GM18519 (cell line): ENCODE results near the gene INPP5A.
"Not testable (repeated sequence)": the region's sequence is repeated elsewhere in the genome, so short reads cannot be mapped to it uniquely, and the experiment has no call there.

Experiments used
- ATAC-seq: cut with Tn5 transposase; IDR thresholded peaks from one replicate; pipeline ENCODE4 v1.9.1; 2021; ENCODE audit warnings: mild to moderate bottlenecking, moderate library complexity; ENCODE audit not compliant: unreplicated experiment, low FRiP score

The INPP5A gene

DNA sequence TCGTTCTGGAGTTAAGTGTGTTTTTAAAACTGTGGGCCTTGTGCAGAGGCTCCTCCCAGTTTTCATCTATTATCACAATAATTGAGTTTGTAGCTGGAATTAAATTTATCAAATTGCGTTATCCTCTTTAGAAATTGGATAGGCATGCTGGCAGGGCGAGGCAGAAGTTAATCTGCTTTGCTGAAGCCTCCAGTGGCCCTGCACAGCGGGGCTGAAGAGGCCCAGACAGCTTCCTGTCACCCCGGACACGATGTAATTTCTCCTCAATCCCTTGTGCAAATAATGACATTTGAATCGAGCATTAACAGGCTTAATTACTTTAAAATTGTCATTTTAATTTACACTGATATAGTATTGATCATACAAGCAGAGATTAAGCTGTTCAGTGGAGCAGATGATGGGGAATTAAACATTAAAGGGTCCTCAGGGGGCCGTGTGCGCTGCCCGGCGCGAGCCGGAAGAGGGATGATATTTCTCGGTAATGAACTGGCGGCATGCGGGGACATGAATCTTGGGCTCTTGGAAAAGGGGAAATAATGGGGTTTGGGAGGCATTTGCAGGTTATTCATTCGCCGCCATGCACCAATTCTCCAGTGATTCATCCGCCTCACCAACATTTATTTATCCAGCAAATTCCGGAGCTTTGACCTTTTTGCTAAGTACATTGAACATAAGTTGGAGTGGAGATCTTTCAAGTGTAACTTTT lies 129.9 kb downstream of the INPP5A start:
- ATAC-seq = no peak

GRCh38 chr10:132668048-132668394 lies 130.4 kb downstream of the INPP5A start:
- ATAC-seq = no peak

GRCh38 chr10:132669208-132669861 lies 131.7 kb downstream of the INPP5A start:
- no peak for ATAC-seq

DNA sequence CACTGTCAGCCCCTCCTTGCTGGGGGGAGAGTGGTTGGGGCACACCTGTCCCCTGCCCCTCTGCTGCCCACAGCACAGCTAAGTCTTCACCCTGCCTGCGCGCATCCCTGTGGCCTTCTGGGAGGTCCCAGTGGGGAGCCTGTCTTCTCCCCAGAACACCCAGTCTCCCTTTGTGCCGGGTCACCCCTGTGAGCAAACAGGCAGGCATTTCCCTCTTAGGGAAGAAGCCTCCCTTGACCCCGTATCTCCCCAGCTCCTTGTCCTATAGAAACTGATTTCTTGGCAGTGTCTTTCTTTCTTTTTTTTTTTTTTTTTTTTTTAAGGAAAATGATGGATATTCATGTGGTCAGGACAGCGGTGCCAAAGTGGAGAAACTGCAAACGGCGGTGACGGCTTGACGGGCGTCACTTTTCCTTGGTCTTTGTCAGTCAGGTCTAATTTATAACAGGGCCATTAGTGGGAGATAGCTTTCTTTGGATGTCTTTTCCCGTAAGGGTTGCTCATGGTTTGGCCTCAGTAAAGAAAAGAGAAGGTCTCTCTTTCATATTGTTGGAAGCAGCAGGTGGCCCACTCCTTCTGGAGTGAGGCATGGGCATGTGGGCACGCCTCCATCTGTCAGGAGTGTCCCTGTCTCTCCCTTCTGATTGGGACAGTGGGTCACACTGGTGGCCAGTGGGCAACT lies 133.1 kb downstream of the INPP5A start:
- ATAC-seq = no peak

GRCh38 chr10:132671228-132672154 lies 133.9 kb downstream of the INPP5A start:
- no peak for ATAC-seq

GRCh38 chr10:132673746-132674145 lies 136.2 kb downstream of the INPP5A start:
- not testable (repeated sequence) for ATAC-seq

DNA sequence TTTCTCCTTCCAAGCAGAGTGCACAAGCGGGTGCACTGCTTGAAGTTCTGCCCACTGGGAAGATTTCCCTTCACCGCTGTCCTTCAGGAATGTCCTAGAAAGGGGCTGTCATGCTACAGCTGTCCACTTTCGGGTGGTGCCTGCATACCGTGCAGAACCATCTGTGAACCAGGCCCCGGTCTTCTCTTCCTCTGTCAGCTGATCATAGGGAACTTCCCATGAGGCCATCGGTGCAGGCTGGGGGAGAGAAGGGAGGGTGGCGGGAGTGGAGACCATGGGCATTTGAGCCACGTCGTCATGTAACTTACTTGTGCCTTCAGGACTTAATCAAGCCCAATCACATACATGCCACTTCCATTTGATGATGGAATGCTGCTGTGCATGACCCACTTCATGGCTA lies 136.7 kb downstream of the INPP5A start:
- ATAC-seq = no peak

GRCh38 chr10:132675031-132675740 lies 137.6 kb downstream of the INPP5A start:
- no peak for ATAC-seq

DNA sequence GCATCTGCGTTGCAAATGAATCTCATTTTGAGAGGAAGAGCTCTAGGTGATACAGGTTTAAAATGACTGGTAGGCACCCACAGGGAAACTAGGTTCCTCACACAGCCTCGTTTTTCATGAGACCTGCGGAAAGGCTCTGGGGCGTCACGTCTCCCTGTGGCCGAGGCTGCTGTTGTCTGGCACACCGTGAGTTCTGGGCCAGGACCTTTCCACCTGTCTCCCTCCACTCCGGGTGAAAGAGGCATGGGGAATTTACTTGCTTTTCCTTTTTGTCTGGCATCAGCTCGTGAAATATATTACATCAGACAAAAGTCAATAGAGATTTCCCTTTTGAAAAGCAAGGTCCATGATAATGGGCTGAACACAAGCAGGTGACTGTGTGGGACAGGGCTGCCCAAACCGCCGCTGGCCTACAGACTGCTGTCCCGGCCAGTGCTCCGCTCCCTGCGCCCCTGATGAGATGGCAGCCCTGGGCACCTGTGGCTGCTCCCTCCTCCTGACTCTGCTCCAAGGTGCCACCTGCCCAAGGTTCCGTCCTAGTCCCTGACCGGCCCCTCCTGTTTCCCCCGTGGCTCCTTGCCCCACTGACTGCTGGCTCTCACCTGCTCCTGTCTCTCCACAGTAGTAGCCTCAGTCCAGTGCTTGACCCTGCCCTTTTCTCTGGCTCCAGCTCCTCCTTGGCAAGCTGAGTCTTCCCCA lies 138.8 kb downstream of the INPP5A start:
- no peak for ATAC-seq

GRCh38 chr10:132677096-132677472 lies 139.5 kb downstream of the INPP5A start:
- no peak for ATAC-seq

GRCh38 chr10:132677473-132678227 lies 140.1 kb downstream of the INPP5A start:
- ATAC-seq = no peak

GRCh38 chr10:132678436-132679216 lies 141.0 kb downstream of the INPP5A start:
- ATAC-seq = no peak

GRCh38 chr10:132679217-132679595 lies 141.6 kb downstream of the INPP5A start:
- no peak for ATAC-seq

GRCh38 chr10:132679640-132680039 lies 142.1 kb downstream of the INPP5A start:
- no peak for ATAC-seq

GRCh38 chr10:132680741-132681140 lies 143.2 kb downstream of the INPP5A start:
- not testable (repeated sequence) for ATAC-seq

DNA sequence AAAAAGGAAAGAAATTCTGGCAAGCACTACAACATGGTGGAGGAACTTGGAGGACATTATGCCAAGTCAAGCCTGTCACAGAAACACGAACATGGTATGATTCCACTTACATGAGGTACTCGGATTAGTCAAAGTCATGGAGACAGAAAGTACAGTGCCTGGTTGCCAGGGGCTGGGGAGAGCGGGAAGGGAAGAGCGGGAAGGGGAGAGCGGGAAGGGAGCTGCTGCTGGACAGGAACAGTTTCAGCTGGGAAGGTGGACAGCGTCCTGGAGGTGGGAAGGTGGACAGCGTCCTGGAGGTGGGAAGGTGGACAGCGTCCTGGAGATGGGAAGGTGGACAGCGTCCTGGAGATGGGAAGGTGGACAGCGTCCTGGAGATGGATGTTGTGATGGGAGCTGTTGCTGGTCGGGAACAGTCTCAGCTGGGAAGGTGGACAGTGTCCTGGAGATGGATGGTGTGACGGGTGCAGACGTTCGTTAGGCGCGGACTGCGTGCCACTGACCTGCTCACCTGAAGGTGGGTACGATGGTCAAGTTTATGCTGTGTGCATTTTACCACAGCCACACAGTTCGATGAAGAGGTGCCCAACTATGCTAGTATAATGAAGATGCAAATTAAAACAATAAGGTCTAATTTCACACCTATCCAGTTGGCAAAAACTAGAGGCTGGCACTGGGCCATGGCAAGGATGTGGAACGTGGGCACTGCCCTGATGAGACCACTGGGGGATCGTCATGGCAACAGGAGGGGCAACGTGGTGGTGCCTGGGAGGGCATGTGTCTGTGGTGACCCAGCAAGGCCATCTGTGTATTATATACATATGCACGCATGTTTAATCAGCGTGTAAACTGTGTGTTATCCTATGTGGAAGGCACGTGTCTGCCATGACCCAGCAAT lies 144.5 kb downstream of the INPP5A start:
- no peak for ATAC-seq
